SH-SY5Y (cell line): ENCODE measurements around the gene NFKBIE.

Source experiments
- GATA2 ChIP-seq: IDR thresholded peaks from 2 replicates; pipeline ENCODE4 v1.6.1; 2011; ENCODE audit warnings: mild to moderate bottlenecking, low read depth, low read length
- GATA3 ChIP-seq: IDR thresholded peaks from 2 replicates; pipeline ENCODE4 v1.6.1; 2011; ENCODE audit warnings: low read depth, mild to moderate bottlenecking, low read length, moderate library complexity

GRCh38 chr6:44268095-44268628, 2.8 kb upstream of the NFKBIE start:
- TF ChIP-seq GATA2 (no peak), GATA3 (no peak)
